ENCODE data around the gene UNC13B. TPM values are rescaled to one million over a fixed set of nuclear protein-coding genes. Genes with fewer than 3 reads are reported as not detected.
"Not testable (repeated sequence)": the region's sequence is repeated elsewhere in the genome, so short reads cannot be mapped to it uniquely, and the experiment has no call there.

UNC13B gene
- total and polyA plus RNA-seq, 2 of the 13 experiments (the other 11 are each of a cell fraction or from before 2014, with no cell fraction given) = 14.0 to 18.3 TPM

DNA sequence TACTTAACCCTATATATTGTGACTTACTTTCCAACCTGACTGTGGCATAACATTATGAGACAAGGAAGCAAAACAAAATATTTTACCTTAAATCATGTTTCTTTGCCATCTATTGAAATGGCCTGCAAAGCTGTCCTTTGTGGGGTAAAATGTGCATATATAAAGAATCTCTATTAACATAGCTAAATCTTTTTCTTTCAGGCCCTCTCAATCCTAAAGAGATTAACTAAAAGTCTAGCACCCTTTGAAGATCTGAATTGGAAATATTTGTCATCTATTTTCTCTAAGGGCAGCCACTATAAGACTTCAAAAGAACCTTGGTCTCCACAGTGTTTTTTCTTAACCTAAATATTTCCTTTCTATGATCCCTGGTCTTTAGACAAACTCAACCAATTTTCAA lies 5.0 kb upstream of the UNC13B start:
- H3K9me3 ChIP-seq (ENCODE audit: low read length) = no peaks in the 10 kb centered on the region
- H2AFZ ChIP-seq (ENCODE audit: low read length) = no peak overlapping the region
- FAIRE-seq (no peak), ATAC-seq (no peak), DNase-seq (ENCODE audit: low spot score) (no peak)
- H3K4me3 ChIP-seq (replicated peaks in 1 of 3; ENCODE audit: insufficient read depth in 1 of 3, low read depth in 2 of 3, low read length in 3 of 3) = no peak overlapping the region
- ChIA-PET CTCF (ENCODE audit: low intra/inter-chr PET ratio, low total read pairs) (no interaction called here), POLR2A (no interaction called here)
- no peak overlapping the region for H3K9ac ChIP-seq (ENCODE audit: insufficient read depth, low read depth, low read length)
- intact Hi-C loops (cut with micrococcal nuclease; ENCODE audit: unreplicated experiment) = no loop called here
- no peak overlapping the region for H3K4me2 ChIP-seq (ENCODE audit: low read depth, low read length)
- TF ChIP-seq HDAC1 (CRISPR knock-in tag; IDR thresholded peaks at IDR 0.05) (no peak), NCOR1 (IDR thresholded peaks at IDR 0.05; ENCODE audit: borderline replicate concordance, low read length) (no peak), HDAC2 (CRISPR knock-in tag; IDR thresholded peaks at IDR 0.05) (no peak), ZNF136 (CRISPR knock-in tag; IDR thresholded peaks at IDR 0.05; ENCODE audit: low read depth) (no peak), SALL2 (CRISPR knock-in tag; IDR thresholded peaks at IDR 0.05) (no peak)
- TF ChIP-seq, protein P1, sequence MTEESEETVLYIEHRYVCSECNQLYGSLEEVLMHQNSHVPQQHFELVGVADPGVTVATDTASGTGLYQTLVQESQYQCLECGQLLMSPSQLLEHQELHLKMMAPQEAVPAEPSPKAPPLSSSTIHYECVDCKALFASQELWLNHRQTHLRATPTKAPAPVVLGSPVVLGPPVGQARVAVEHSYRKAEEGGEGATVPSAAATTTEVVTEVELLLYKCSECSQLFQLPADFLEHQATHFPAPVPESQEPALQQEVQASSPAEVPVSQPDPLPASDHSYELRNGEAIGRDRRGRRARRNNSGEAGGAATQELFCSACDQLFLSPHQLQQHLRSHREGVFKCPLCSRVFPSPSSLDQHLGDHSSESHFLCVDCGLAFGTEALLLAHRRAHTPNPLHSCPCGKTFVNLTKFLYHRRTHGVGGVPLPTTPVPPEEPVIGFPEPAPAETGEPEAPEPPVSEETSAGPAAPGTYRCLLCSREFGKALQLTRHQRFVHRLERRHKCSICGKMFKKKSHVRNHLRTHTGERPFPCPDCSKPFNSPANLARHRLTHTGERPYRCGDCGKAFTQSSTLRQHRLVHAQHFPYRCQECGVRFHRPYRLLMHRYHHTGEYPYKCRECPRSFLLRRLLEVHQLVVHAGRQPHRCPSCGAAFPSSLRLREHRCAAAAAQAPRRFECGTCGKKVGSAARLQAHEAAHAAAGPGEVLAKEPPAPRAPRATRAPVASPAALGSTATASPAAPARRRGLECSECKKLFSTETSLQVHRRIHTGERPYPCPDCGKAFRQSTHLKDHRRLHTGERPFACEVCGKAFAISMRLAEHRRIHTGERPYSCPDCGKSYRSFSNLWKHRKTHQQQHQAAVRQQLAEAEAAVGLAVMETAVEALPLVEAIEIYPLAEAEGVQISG (CRISPR knock-in tag; IDR thresholded peaks at IDR 0.05) = no peak
- TF ChIP-seq, protein P2, sequence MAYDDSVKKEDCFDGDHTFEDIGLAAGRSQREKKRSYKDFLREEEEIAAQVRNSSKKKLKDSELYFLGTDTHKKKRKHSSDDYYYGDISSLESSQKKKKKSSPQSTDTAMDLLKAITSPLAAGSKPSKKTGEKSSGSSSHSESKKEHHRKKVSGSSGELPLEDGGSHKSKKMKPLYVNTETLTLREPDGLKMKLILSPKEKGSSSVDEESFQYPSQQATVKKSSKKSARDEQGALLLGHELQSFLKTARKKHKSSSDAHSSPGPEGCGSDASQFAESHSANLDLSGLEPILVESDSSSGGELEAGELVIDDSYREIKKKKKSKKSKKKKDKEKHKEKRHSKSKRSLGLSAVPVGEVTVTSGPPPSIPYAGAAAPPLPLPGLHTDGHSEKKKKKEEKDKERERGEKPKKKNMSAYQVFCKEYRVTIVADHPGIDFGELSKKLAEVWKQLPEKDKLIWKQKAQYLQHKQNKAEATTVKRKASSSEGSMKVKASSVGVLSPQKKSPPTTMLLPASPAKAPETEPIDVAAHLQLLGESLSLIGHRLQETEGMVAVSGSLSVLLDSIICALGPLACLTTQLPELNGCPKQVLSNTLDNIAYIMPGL (CRISPR knock-in tag; IDR thresholded peaks at IDR 0.05; ENCODE audit: borderline replicate concordance in 1 of 2, low read depth in 1 of 2) = no peak
- TF ChIP-seq, protein P3, sequence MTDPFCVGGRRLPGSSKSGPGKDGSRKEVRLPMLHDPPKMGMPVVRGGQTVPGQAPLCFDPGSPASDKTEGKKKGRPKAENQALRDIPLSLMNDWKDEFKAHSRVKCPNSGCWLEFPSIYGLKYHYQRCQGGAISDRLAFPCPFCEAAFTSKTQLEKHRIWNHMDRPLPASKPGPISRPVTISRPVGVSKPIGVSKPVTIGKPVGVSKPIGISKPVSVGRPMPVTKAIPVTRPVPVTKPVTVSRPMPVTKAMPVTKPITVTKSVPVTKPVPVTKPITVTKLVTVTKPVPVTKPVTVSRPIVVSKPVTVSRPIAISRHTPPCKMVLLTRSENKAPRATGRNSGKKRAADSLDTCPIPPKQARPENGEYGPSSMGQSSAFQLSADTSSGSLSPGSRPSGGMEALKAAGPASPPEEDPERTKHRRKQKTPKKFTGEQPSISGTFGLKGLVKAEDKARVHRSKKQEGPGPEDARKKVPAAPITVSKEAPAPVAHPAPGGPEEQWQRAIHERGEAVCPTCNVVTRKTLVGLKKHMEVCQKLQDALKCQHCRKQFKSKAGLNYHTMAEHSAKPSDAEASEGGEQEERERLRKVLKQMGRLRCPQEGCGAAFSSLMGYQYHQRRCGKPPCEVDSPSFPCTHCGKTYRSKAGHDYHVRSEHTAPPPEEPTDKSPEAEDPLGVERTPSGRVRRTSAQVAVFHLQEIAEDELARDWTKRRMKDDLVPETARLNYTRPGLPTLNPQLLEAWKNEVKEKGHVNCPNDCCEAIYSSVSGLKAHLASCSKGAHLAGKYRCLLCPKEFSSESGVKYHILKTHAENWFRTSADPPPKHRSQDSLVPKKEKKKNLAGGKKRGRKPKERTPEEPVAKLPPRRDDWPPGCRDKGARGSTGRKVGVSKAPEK (CRISPR knock-in tag; IDR thresholded peaks at IDR 0.05; ENCODE audit: borderline replicate concordance) = no peak
- no peaks in the 10 kb centered on the region for H3K36me3 ChIP-seq (replicated peaks in 1 of 2; ENCODE audit: control insufficient read depth in 1 of 2, insufficient read depth in 2 of 2, low read length in 2 of 2)
- H3K4me1 ChIP-seq (ENCODE audit: insufficient read depth, low read length) = peaks cover 22% of the 10 kb centered on the region
- in situ Hi-C loops (cut with HindIII; ENCODE audit: extremely low pct_ligation_motif_present, low pct_unique_long_range_greater_than_20kb) = no loop called here
- H3K27ac ChIP-seq (ENCODE audit: extremely low read length, insufficient read depth, low read length) = no peak overlapping the region
- H4K20me1 ChIP-seq (ENCODE audit: insufficient read depth, low read length) = no peaks in the 10 kb centered on the region
- no TSS peak for BruUV-seq (replicated peaks)
- no peaks in the 10 kb centered on the region for H3K27me3 ChIP-seq (ENCODE audit: control insufficient read depth in 1 of 2, insufficient read depth in 2 of 2, low read length in 2 of 2)
- no peaks in the 10 kb centered on the region for H3K79me2 ChIP-seq (ENCODE audit: insufficient read depth, low read length)

DNA sequence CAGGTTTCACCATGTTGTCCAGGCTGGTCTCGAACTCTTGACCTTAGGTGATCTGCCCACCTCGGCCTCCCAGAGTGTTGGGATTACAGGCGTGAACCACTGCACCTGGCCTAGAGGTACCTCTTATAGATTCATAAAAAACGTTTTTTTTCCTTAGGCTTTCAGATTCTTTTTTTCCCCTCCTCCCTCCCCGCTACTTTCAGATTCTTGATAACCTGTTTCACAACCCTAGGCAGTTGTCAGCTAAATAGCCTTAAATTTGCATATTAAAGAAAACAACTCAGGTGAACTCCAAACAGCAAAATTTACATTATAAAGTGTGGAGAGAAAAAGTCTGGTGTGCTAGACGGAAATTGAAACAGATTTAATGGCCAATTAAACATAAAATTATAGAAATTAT lies 4.0 kb upstream of the UNC13B start:
- CTCF ChIA-PET (ENCODE audit: low intra/inter-chr PET ratio, low total read pairs); H2AFZ ChIP-seq (ENCODE audit: low read length); H3K4me2 ChIP-seq (ENCODE audit: low read depth, low read length); in situ Hi-C loops (cut with HindIII; ENCODE audit: extremely low pct_ligation_motif_present, low pct_unique_long_range_greater_than_20kb); H3K9me3 ChIP-seq (ENCODE audit: low read length); POLR2A ChIA-PET; intact Hi-C loops (cut with micrococcal nuclease; ENCODE audit: unreplicated experiment); H3K9ac ChIP-seq (ENCODE audit: insufficient read depth, low read depth, low read length); FAIRE-seq; H3K36me3 ChIP-seq (replicated peaks in 1 of 2; ENCODE audit: control insufficient read depth in 1 of 2, insufficient read depth in 2 of 2, low read length in 2 of 2); DNase-seq (ENCODE audit: low spot score); H3K27me3 ChIP-seq (ENCODE audit: control insufficient read depth in 1 of 2, insufficient read depth in 2 of 2, low read length in 2 of 2); ATAC-seq; H3K27ac ChIP-seq (ENCODE audit: extremely low read length, insufficient read depth, low read length); H3K4me3 ChIP-seq (replicated peaks in 1 of 3; ENCODE audit: insufficient read depth in 1 of 3, low read depth in 2 of 3, low read length in 3 of 3); BruUV-seq (replicated peaks); H4K20me1 ChIP-seq (ENCODE audit: insufficient read depth, low read length); H3K79me2 ChIP-seq (ENCODE audit: insufficient read depth, low read length): not testable (repeated sequence)
- WGBS (ENCODE audit: low lambda C conversion rate) = 54% methylated on average over 6 of the region's 6 CpGs
- H3K4me1 ChIP-seq (ENCODE audit: insufficient read depth, low read length) = peaks cover 22% of the 10 kb centered on the region
